Neural cell (in vitro differentiated cells): ENCODE results near the gene OR9A4. TPM values are rescaled to one million over a fixed set of nuclear protein-coding genes. Genes with fewer than 3 reads are reported as not detected.

Experiments used
- H2AFZ ChIP-seq: fragments of 200-600, 300-800 bp; sonication (generic), shearing (Covaris generic); 2 replicates; pipeline ENCODE4 v1.6.0; 2014; ENCODE audit warnings: low read depth, mild to moderate bottlenecking, antibody characterized with exemption, low read length, moderate library complexity
- H3F3A ChIP-seq: fragments of 200-600 bp; shearing (Covaris generic); 2 replicates; pipeline ENCODE4 v1.6.1; 2016; ENCODE audit warnings: mild to moderate bottlenecking, moderate library complexity, mixed read lengths, antibody characterized with exemption, low read length; ENCODE audit not compliant: insufficient read depth, poor library complexity, severe bottlenecking
- H3K27ac ChIP-seq: fragments of 200-600, 300-800 bp; sonication (generic), shearing (Covaris generic); 2 replicates; pipeline ENCODE4 v1.5.1; 2014; ENCODE audit warnings: mild to moderate bottlenecking, low read length, moderate library complexity
- H3K27me3 ChIP-seq: fragments of 300-800, 200-600 bp; sonication (generic), shearing (Covaris generic); 2 replicates; pipeline ENCODE4 v1.6.0; 2014; ENCODE audit warnings: mild to moderate bottlenecking, low read depth, low read length, moderate library complexity; ENCODE audit not compliant: insufficient read depth
- H3K36me3 ChIP-seq: fragments of 300-800, 200-600 bp; sonication (generic), shearing (Covaris generic); 2 replicates; pipeline ENCODE4 v1.5.1; 2014; ENCODE audit warnings: mild to moderate bottlenecking, antibody characterized with exemption, low read length, moderate library complexity; ENCODE audit not compliant: insufficient read depth
- H3K4me2 ChIP-seq: fragments of 300-800, 200-600 bp; sonication (generic), shearing (Covaris generic); 2 replicates; pipeline ENCODE4 v1.6.0; 2014; ENCODE audit warnings: mild to moderate bottlenecking, low read length
- H3K4me3 ChIP-seq: fragments of 300-800, 200-600 bp; sonication (generic), shearing (Covaris generic); 2 replicates; pipeline ENCODE4 v1.5.1; 2014; ENCODE audit warnings: mild to moderate bottlenecking, low read length, moderate library complexity
- H3K79me2 ChIP-seq: fragments of 200-600 bp; shearing (Covaris generic); replicated peaks from 2 replicates; pipeline ENCODE4 v1.6.0; 2014; ENCODE audit warnings: mild to moderate bottlenecking, low read length, moderate library complexity; ENCODE audit not compliant: insufficient read depth
- H3K9ac ChIP-seq: fragments of 300-800, 200-600 bp; sonication (generic), shearing (Covaris generic); 2 replicates; pipeline ENCODE4 v1.6.1; 2016; ENCODE audit warnings: mild to moderate bottlenecking, low read length, mixed read lengths
- H3K9me2 ChIP-seq: fragments of 200-600 bp; shearing (Covaris generic); 2 replicates; pipeline ENCODE4 v1.6.1; 2016; ENCODE audit warnings: mild to moderate bottlenecking, low read length, mixed read lengths; ENCODE audit not compliant: insufficient read depth
- H3K9me3 ChIP-seq: fragments of 200-600, 300-800 bp; sonication (generic), shearing (Covaris generic); 2 replicates; pipeline ENCODE4 v1.6.1; 2016; ENCODE audit warnings: mild to moderate bottlenecking, mixed run types, low read length, moderate library complexity, mixed read lengths
- H4K20me1 ChIP-seq: fragments of 200-600 bp; shearing (Covaris generic); 2 replicates; pipeline ENCODE4 v1.6.1; 2016; ENCODE audit warnings: mild to moderate bottlenecking, mixed run types; ENCODE audit not compliant: insufficient read depth
- EP300 ChIP-seq: fragments of 450-650 bp; conservative IDR thresholded peaks from 2 replicates; pipeline ENCODE4 v1.6.1; 2014; ENCODE audit warnings: antibody characterized with exemption, mild to moderate bottlenecking, moderate library complexity; ENCODE audit not compliant: poor library complexity, severe bottlenecking
- EZH2 ChIP-seq: fragments of 200-600, 300-800 bp; shearing (Covaris generic), sonication (generic); IDR thresholded peaks from 2 replicates; pipeline ENCODE4 v1.6.1; 2014; ENCODE audit warnings: antibody characterized with exemption, low read length, borderline replicate concordance, mild to moderate bottlenecking; ENCODE audit not compliant: insufficient read depth, poor library complexity, severe bottlenecking
- MXI1 ChIP-seq: fragments of 450-650 bp; conservative IDR thresholded peaks from 2 replicates; pipeline ENCODE4 v1.6.1; 2014; ENCODE audit warnings: antibody characterized with exemption, mild to moderate bottlenecking; ENCODE audit not compliant: poor library complexity, severe bottlenecking
- POLR2AphosphoS5 ChIP-seq: IDR thresholded peaks from 2 replicates; pipeline ENCODE4 v1.6.1; 2012
- RAD21 ChIP-seq: fragments of 450-650 bp; conservative IDR thresholded peaks from 2 replicates; pipeline ENCODE4 v1.6.1; 2014; ENCODE audit warnings: antibody characterized with exemption, mild to moderate bottlenecking, moderate library complexity
- SMC3 ChIP-seq: fragments of 450-650 bp; conservative IDR thresholded peaks from 2 replicates; pipeline ENCODE4 v1.6.1; 2014; ENCODE audit warnings: antibody characterized with exemption, mild to moderate bottlenecking, moderate library complexity; ENCODE audit not compliant: poor library complexity
- TAF1 ChIP-seq: IDR thresholded peaks from 2 replicates; pipeline ENCODE4 v1.6.1; 2012; ENCODE audit warnings: low read depth
- polyA plus RNA-seq: library from polyadenylated mRNA; depleted of rRNA; stranded (reverse); fragments of >200 nt; gene quantifications from 2 replicates; pipeline ENCODE4 v1.2.3, GENCODE V29; 2014
- TF ChIP-seq, protein P1 (sequence below): IDR thresholded peaks from 2 replicates; pipeline ENCODE4 v1.6.1; 2012; ENCODE audit warnings: borderline replicate concordance
- TF ChIP-seq, protein P2 (sequence below): fragments of 450-650 bp; IDR thresholded peaks from 2 replicates; pipeline ENCODE4 v1.5.1; 2014; ENCODE audit warnings: antibody characterized with exemption, mild to moderate bottlenecking, moderate library complexity; ENCODE audit not compliant: poor library complexity, severe bottlenecking

OR9A4 gene
- polyA plus RNA-seq, 1 donor from 2014 or later = not detected

DNA sequence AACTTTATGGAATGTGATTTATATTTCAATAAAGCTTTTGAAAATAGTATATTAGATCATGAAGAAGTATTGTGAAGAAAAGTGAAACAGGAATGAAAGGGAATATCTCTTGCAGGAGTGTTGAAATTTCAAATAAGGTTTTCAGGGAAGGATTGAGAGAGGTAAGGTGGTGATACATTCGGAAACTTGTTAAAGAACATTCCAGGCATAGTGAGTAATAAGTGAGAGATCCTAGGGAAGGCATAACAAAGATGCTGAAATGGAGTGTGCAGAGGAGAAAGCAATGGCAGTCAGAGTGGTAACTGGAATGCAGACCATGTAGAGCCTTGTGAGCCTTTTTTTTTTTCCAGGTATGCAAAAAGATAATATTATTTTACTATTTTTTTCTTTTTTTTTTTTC lies 4.1 kb downstream of the OR9A4 start:
- no peak overlapping the region for H3K9ac ChIP-seq
- H2AFZ ChIP-seq = no peak overlapping the region
- no peak overlapping the region for H3K4me2 ChIP-seq
- H3K27ac ChIP-seq = no peak overlapping the region
- no peaks in the 10 kb centered on the region for H3K79me2 ChIP-seq
- H3K9me3 ChIP-seq = no peaks in the 10 kb centered on the region
- no peaks in the 10 kb centered on the region for H3K9me2 ChIP-seq
- H3F3A ChIP-seq = no peaks in the 10 kb centered on the region
- H3K27me3 ChIP-seq = no peaks in the 10 kb centered on the region
- H3K36me3 ChIP-seq = no peaks in the 10 kb centered on the region
- H3K4me3 ChIP-seq = no peak overlapping the region
- TF ChIP-seq, protein P1, sequence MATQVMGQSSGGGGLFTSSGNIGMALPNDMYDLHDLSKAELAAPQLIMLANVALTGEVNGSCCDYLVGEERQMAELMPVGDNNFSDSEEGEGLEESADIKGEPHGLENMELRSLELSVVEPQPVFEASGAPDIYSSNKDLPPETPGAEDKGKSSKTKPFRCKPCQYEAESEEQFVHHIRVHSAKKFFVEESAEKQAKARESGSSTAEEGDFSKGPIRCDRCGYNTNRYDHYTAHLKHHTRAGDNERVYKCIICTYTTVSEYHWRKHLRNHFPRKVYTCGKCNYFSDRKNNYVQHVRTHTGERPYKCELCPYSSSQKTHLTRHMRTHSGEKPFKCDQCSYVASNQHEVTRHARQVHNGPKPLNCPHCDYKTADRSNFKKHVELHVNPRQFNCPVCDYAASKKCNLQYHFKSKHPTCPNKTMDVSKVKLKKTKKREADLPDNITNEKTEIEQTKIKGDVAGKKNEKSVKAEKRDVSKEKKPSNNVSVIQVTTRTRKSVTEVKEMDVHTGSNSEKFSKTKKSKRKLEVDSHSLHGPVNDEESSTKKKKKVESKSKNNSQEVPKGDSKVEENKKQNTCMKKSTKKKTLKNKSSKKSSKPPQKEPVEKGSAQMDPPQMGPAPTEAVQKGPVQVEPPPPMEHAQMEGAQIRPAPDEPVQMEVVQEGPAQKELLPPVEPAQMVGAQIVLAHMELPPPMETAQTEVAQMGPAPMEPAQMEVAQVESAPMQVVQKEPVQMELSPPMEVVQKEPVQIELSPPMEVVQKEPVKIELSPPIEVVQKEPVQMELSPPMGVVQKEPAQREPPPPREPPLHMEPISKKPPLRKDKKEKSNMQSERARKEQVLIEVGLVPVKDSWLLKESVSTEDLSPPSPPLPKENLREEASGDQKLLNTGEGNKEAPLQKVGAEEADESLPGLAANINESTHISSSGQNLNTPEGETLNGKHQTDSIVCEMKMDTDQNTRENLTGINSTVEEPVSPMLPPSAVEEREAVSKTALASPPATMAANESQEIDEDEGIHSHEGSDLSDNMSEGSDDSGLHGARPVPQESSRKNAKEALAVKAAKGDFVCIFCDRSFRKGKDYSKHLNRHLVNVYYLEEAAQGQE = no peak
- TF ChIP-seq TAF1 = no peak
- no peak for TF ChIP-seq MXI1
- no peak for TF ChIP-seq RAD21
- no peak for TF ChIP-seq EP300
- TF ChIP-seq SMC3 = no peak
- no peak for TF ChIP-seq EZH2
- TF ChIP-seq, protein P2, sequence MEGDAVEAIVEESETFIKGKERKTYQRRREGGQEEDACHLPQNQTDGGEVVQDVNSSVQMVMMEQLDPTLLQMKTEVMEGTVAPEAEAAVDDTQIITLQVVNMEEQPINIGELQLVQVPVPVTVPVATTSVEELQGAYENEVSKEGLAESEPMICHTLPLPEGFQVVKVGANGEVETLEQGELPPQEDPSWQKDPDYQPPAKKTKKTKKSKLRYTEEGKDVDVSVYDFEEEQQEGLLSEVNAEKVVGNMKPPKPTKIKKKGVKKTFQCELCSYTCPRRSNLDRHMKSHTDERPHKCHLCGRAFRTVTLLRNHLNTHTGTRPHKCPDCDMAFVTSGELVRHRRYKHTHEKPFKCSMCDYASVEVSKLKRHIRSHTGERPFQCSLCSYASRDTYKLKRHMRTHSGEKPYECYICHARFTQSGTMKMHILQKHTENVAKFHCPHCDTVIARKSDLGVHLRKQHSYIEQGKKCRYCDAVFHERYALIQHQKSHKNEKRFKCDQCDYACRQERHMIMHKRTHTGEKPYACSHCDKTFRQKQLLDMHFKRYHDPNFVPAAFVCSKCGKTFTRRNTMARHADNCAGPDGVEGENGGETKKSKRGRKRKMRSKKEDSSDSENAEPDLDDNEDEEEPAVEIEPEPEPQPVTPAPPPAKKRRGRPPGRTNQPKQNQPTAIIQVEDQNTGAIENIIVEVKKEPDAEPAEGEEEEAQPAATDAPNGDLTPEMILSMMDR = no peak
- no peak for TF ChIP-seq POLR2AphosphoS5
- H4K20me1 ChIP-seq = no peaks in the 10 kb centered on the region

DNA sequence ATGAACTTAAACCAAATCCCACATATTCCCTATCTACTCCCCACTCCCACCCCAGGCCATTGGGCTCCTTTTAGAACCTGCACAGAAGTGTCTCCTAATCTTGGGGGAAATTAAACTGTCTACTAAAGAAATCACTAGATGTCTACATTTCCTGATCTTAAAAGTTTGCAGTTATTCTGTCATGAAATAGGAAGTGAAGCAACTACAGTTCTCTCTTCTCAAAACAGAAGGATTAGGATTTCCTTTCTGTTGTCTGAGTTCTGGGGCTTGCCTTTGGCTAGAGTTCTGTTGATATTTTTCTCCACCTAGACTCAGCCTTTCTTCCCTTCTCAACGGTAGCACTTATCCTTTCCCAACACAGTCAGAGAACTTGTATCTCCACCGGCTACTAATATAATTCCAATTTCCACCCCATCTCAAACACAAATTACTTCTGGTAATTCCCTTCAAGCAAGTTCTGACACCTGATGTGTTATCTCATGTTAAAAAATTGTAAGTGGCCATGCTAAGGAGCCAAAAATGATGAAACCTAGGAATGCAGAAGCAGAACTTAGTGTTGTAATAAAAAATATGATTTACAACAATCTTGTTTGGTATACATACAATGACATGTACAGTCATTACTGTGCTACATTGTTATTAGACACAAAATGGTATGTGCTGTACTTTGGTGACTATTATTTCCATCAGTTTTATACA lies 12.1 kb downstream of the OR9A4 start:
- no peak for TF ChIP-seq MXI1
- no peak for TF ChIP-seq TAF1
- TF ChIP-seq EP300 = no peak
- TF ChIP-seq POLR2AphosphoS5 = no peak
- TF ChIP-seq, protein P1 = no peak
- TF ChIP-seq RAD21 = no peak
- no peak for TF ChIP-seq EZH2
- no peak for TF ChIP-seq SMC3
- TF ChIP-seq, protein P2 = no peak
- Histone ChIP-seq H3K27me3 (no peaks in the 10 kb centered on the region), H3K9me3 (no peaks in the 10 kb centered on the region), H3K27ac (no peak overlapping the region), H3K9ac (no peak overlapping the region), H3F3A (no peaks in the 10 kb centered on the region), H3K4me3 (no peak overlapping the region), H3K79me2 (no peaks in the 10 kb centered on the region), H3K36me3 (no peaks in the 10 kb centered on the region), H4K20me1 (no peaks in the 10 kb centered on the region), H3K9me2 (no peaks in the 10 kb centered on the region), H2AFZ (no peak overlapping the region), H3K4me2 (no peak overlapping the region)
